Neural crest cell (in vitro differentiated cells): ENCODE measurements around the gene SUFU. TPM values are rescaled to one million over a fixed set of nuclear protein-coding genes. Genes with fewer than 3 reads are reported as not detected.

Source experiments
- DNase-seq: peaks from one replicate; pipeline ENCODE4 v3.0.0; 2021; ENCODE audit warnings: low read depth, mixed read lengths, low spot score
- H3K27ac Mint-ChIP-seq: one replicate; pipeline ENCODE4 v1.8.0; 2021; ENCODE audit warnings: mild to moderate bottlenecking, mixed read lengths; ENCODE audit not compliant: unreplicated experiment
- H3K27me3 Mint-ChIP-seq: 2 replicates; pipeline ENCODE4 v1.8.0; 2021; ENCODE audit warnings: low read depth, mild to moderate bottlenecking, mixed read lengths
- H3K36me3 Mint-ChIP-seq: 2 replicates; pipeline ENCODE4 v1.8.0; 2021; ENCODE audit warnings: low read depth, mild to moderate bottlenecking, mixed read lengths
- H3K4me1 Mint-ChIP-seq: 2 replicates; pipeline ENCODE4 v1.8.0; 2021; ENCODE audit warnings: mixed read lengths
- H3K4me3 Mint-ChIP-seq: one replicate; pipeline ENCODE4 v1.8.0; 2021; ENCODE audit warnings: mild to moderate bottlenecking, mixed read lengths
- H3K9me3 Mint-ChIP-seq: 2 replicates; pipeline ENCODE4 v1.8.0; 2021; ENCODE audit warnings: mixed read lengths
- CTCF ChIP-seq: fragments of 200-600 bp; sonication (generic); conservative IDR thresholded peaks from 2 replicates; pipeline ENCODE4 v1.5.0; 2021; ENCODE audit warnings: antibody characterized with exemption, mild to moderate bottlenecking
- total RNA-seq: library from RNA; stranded (reverse); gene quantifications from 2 replicates; pipeline ENCODE4 v1.2.1, GENCODE V29; 2021

SUFU gene
- total RNA-seq, 1 donor from 2014 or later, result 27.1 TPM

GRCh38 chr10:102467318-102467717 is 36.5 kb upstream of the SUFU start:
- H3K4me3 Mint-ChIP-seq, result no peak overlapping the region
- DNase-seq, result no peak
- H3K27ac Mint-ChIP-seq, result peak overlapping the region; percentile 27
- H3K27me3 Mint-ChIP-seq, result peaks cover 5% of the 10 kb centered on the region
- TF ChIP-seq CTCF, result no peak
- H3K9me3 Mint-ChIP-seq, result no peaks in the 10 kb centered on the region
- peaks cover 18% of the 10 kb centered on the region for H3K4me1 Mint-ChIP-seq
- H3K36me3 Mint-ChIP-seq, result no peaks in the 10 kb centered on the region

- Mint-ChIP-seq H3K9me3 (no peaks in the 10 kb centered on the region), H3K27ac (no peak overlapping the region), H3K4me1 (peaks cover 11% of the 10 kb centered on the region), H3K36me3 (no peaks in the 10 kb centered on the region), H3K27me3 (no peaks in the 10 kb centered on the region), H3K4me3 (no peak overlapping the region)
- DNase-seq, result no peak
- no peak for TF ChIP-seq CTCF
These were observed 35.8 kb upstream of the SUFU start for GRCh38 chr10:102467971-102468438.

- H3K4me1 Mint-ChIP-seq, result peaks cover 4% of the 10 kb centered on the region
- no peaks in the 10 kb centered on the region for H3K27me3 Mint-ChIP-seq
- no peaks in the 10 kb centered on the region for H3K36me3 Mint-ChIP-seq
- no peak for TF ChIP-seq CTCF
- peak overlapping the region; percentile 16 for H3K4me3 Mint-ChIP-seq
- DNase-seq, result no peak
- no peak overlapping the region for H3K27ac Mint-ChIP-seq
- no peaks in the 10 kb centered on the region for H3K9me3 Mint-ChIP-seq
These were observed 35.1 kb upstream of the SUFU start for GRCh38 chr10:102468683-102469082.

- no peaks in the 10 kb centered on the region for H3K4me1 Mint-ChIP-seq
- H3K36me3 Mint-ChIP-seq, result peaks cover 2% of the 10 kb centered on the region
- no peak for DNase-seq
- no peaks in the 10 kb centered on the region for H3K9me3 Mint-ChIP-seq
- no peak for TF ChIP-seq CTCF
- H3K27me3 Mint-ChIP-seq, result peaks cover 3% of the 10 kb centered on the region
- no peak overlapping the region for H3K27ac Mint-ChIP-seq
- H3K4me3 Mint-ChIP-seq, result peak overlapping the region; percentile 57
These were observed 32.9 kb upstream of the SUFU start for GRCh38 chr10:102470579-102471546.

GRCh38 chr10:102473445-102474331 is 30.1 kb upstream of the SUFU start:
- Mint-ChIP-seq H3K27me3 (peaks cover 3% of the 10 kb centered on the region), H3K4me3 (peak overlapping the region; percentile 55), H3K4me1 (no peaks in the 10 kb centered on the region), H3K27ac (no peak overlapping the region), H3K9me3 (no peaks in the 10 kb centered on the region), H3K36me3 (peaks cover 2% of the 10 kb centered on the region)
- TF ChIP-seq CTCF, result no peak
- no peak for DNase-seq
